Measurements from ENCODE around the gene NSG1. TPM values are rescaled to one million over a fixed set of nuclear protein-coding genes. Genes with fewer than 3 reads are reported as not detected.
"Not testable (repeated sequence)": the region's sequence is repeated elsewhere in the genome, so short reads cannot be mapped to it uniquely, and the experiment has no call there.

NSG1 gene
- total RNA-seq, 1 experiment from 2014 or later: not detected

GRCh38 chr4:4432341-4433125, 45.6 kb downstream of the NSG1 start:
- DNase-seq (ENCODE audit: low read depth): no peak

DNA sequence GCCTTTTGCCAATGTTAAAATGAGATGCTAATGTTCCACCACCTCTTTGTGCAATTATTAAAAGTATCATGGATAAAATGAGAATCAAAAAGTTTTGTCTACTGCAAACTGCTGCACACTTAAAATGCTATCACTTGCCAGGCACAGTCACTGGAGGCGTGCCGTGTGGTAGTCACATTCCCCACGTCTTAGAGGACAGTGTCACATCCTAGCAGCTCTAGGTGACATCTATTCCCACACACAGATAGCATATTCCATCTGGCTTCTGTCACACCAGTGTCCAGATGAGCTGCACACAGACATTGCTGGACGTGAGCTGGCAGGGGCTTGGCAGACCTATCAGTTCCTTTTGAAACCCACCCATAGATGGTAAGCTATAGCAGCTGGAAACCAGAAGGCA, 47.0 kb downstream of the NSG1 start:
- DNase-seq (ENCODE audit: low read depth): no peak

- no peak for DNase-seq (ENCODE audit: low read depth)
These were observed 49.4 kb downstream of the NSG1 start for GRCh38 chr4:4436244-4436823.

GRCh38 chr4:4437798-4438470, 51.0 kb downstream of the NSG1 start:
- DNase-seq (ENCODE audit: low read depth): no peak

- DNase-seq (ENCODE audit: low read depth): no peak
These were observed 52.0 kb downstream of the NSG1 start for GRCh38 chr4:4438891-4439290.

GRCh38 chr4:4439782-4440181, 52.9 kb downstream of the NSG1 start:
- DNase-seq (ENCODE audit: low read depth): no peak

DNA sequence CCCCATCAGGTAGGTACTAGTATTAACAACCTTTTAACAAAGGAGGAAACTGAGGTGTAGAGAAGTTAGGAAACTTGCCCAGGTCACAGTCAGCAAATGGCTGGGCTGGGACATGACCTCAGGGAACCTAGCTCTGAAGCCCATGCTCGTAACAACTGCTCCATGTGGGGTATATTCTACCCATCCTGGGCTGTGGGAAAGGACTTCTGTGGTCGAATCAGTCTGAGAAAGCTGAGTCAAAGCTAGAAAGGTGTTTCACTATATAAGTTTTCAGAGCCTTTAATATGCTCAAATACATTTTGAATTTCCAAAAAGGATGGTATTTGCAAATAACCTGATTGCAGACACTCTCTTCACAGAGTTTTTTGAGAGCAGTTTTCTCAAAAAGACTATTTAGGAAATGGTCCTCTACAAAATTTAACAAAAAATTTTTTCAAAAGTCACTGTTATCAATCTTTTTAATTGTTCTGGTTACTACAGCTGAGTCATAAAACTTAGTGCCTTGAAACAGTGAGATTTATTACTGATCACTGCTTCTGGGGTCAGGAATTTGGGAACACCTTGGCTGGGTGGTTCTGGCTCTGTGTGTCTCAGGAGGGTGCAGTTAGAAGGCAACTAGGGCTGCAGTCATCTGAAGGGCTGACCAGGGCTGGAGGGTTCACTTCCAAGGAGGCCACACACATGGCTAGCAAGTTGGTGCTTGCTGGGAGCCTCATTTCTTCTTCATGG, 53.6 kb downstream of the NSG1 start:
- DNase-seq (ENCODE audit: low read depth): no peak

DNA sequence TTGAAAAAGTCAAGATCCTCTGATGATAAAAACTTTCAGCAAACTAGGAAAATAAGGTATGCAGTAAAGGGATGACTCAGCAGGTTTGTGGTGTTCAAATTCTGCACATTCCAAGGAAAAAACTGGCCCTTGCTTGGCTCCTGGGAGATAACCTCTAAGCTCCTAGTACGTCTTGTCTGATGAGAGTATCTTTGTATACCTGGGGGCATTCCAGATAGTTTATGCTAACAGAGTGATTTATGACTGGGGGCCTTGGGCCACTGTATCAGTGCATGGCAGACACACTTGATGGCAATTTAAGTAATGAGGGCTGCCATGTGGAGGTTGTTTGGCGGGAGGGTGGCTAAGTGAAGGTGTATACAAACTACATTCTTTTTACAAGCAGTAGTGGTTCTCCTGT, 56.9 kb downstream of the NSG1 start:
- peak; percentile 54 for DNase-seq (ENCODE audit: low read depth)

DNA sequence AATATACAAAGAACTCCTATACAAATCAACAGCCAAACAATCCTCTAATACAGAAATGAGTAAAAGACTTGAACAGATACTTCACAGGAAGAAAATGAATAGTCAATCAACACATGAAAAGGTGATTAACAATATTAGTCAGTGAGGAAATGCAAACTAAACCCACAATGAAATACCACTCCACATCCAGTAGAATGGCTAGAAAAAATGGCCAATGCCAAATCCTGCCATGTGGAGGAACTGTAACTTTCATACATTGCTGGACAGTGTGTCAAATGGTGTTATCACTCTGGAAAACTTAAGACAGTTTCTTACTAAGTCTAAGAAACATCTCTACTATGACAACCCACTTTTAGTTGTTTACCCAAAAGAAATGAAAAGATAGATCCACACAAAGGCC, 59.5 kb downstream of the NSG1 start:
- DNase-seq (ENCODE audit: low read depth): no peak

DNA sequence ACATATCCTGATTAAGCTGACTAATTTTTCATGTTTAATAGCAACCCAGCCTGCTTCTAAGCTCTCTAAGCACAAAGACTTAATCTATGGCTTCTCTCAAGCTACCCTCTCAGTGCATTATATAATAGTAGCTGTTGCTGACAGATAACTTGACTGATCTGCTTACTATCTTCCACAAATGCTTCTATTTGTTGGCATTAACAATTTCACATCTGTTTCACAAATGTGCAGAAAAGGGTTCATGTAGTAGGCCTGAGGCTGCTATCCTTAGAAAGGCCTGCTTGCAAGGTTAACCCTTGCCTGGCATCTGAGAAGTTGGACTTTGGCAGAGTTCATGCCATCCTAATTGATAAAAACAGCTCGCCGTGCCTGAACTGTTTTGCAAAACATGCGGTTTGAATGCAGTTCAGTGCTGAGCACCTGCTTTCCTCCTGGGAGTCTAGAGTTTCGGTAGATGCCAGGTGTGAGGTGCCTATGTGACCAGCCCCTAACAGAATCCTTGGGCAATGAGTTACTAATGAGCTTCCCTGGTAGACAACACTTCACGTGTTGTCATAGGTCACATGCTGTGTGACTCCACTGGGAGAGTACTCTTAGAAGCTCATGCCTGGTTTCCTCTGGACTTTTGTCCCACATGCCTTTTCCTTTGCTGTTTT, 68.4 kb downstream of the NSG1 start:
- DNase-seq (ENCODE audit: low read depth): peak; percentile 36

DNA sequence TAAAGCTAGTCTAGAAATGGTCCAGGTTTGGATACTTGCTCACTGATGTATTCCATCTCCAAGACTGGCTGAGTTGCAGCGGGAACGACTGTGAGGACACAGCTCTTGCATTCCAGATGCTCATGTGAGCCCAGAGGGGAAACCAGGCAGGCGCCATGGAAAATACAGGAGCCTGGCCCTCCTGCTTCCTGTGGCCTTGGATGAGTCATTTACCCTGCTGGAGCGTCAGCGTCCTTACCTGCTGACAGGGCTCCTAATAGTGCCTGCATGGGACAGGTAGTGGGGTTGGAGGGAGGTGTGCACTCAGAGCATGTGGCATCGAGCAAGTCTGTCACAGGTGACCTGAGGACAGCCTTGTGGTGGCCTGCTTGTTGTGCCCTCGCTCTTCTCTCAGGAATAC, 69.4 kb downstream of the NSG1 start:
- DNase-seq (ENCODE audit: low read depth): peak; percentile 21

GRCh38 chr4:4456816-4457578, 70.1 kb downstream of the NSG1 start:
- DNase-seq (ENCODE audit: low read depth): no peak

GRCh38 chr4:4457803-4458553, 71.1 kb downstream of the NSG1 start:
- DNase-seq (ENCODE audit: low read depth): peak; percentile 28

GRCh38 chr4:4459181-4459580, 72.3 kb downstream of the NSG1 start:
- DNase-seq (ENCODE audit: low read depth): no peak

DNA sequence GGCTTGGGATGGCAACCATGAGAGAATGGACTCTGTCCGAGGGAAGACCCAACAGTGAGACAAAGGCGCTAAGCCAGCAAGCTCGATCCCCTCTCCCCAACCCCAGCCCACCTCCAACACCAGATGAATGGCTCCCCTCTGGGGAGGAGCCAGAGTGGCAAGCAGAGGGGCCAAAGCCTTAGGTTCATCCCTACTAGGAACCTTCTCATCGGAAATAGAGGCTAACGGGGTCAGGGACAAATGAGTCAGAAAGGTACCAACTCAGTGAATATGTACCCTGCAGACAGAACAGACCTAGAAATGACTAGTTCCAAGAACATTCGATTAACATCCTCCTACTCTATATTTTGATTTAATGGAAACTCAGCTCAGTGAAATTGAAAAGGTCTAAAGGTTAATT, 73.9 kb downstream of the NSG1 start:
- DNase-seq (ENCODE audit: low read depth): no peak

- DNase-seq (ENCODE audit: low read depth): no peak
These were observed 74.3 kb downstream of the NSG1 start for GRCh38 chr4:4461178-4461577.

GRCh38 chr4:4461850-4462249, 74.9 kb downstream of the NSG1 start:
- DNase-seq (ENCODE audit: low read depth): no peak

DNA sequence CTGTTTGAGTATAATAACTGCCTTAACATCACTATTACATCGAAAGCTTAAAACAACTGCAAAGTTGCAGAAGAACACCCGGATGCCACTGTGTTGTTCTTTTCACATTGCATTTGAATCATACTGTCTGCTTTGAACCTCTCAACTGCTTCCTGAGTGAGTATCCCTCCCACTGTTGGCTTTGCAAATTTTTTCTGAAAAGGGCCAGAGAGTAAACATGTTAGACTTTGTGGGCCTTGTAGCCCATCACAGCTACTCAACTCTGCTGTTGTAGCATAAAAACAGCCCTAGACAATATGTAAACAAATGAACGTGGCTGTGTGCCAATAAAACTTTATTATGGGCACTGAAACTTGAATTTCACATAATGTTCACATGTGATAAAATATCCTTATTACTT, 76.1 kb downstream of the NSG1 start:
- no peak for DNase-seq (ENCODE audit: low read depth)

DNA sequence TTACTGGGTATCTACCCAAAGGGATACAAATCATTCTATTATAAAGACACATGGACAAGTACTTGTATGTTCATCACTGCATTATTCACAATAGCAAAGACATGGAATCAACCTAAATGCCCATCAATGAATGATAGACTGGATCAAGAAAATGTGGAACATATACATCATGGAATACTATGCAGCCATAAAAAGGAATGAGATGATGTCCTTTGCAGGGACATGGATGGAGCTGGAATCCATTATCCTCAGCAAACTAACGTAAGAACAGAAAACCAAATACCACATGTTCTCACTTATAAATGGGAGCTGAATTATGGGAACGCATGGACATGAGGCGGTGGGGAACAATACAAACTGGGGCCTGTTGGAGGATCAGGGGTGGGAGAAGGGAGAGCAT, 78.3 kb downstream of the NSG1 start:
- DNase-seq (ENCODE audit: low read depth): not testable (repeated sequence)

Data from RPMI7951 (cell line).